CD4-positive, alpha-beta T cell treated with Interleukin-17A for 4 hours (primary cell): Measurements from ENCODE around the gene MRPS31.

Experiments
- DNase-seq: peaks from one replicate; pipeline ENCODE4 v3.0.0-alpha.2; 2020; ENCODE audit warnings: mixed read lengths

MRPS31 gene

DNA sequence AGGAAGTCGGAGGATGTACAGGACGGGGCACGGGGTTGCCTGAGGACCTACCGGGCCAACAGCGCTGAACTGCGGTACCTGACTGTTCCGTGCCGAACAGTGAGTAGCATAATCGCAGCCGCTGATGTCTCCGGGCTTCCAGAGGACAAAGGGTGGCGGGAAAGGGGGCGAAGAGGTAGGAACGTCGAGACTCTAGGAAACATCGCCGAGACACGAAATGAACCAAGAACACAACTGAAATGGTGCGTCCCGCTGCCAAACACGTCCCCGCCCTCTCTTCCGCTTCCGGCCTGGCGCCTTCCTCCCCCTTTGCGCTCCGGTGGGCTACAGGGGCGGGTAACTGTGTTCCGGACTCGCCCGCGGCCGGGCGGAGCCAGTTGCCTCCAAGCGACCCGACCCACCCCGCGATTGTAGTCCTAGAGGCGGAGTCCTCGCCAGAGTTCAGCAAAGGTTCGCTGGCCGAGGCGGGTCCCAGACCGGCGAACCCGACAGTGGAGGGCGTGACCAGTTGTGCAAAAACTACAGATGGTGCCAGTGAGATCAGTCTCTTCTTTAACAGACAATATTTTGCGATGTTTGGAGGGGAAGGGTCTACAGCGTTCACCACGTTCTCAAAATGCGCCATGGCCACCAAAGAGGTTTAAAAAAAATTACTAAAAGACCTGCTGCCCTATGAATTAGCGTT lies at the start of gene MRPS31:
TSS of gene MRPS31 (minus strand) at position 257 of the 685 bp plus-strand sequence. CDS start at position 203, 54 bp downstream.
- peak; percentile 95 for DNase-seq

DNA sequence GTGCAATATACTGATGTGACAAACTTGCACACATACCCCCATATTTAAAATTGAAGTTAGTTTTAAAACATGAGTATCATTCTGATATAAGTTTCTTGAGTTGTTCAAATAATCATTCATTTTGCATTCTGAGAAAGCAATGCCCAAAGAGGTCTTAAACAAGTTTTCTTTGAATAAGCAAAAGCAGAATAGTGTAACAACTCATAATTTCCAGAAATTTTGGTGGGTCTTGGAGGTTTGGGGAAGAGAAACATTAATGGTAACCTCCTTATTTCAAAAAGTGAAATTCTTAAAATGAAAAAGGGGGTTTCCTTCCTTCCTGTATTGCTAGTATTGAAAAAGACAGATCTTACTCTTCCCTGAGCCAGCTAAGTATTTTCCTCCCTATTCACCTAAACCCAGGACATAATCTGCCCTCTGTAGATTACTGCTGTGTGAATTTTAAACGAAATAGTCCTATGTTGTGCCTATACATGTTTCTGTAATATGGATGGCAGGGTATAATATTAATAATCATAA lies 48.9 kb upstream of the MRPS31 start:
- no peak for DNase-seq

DNA sequence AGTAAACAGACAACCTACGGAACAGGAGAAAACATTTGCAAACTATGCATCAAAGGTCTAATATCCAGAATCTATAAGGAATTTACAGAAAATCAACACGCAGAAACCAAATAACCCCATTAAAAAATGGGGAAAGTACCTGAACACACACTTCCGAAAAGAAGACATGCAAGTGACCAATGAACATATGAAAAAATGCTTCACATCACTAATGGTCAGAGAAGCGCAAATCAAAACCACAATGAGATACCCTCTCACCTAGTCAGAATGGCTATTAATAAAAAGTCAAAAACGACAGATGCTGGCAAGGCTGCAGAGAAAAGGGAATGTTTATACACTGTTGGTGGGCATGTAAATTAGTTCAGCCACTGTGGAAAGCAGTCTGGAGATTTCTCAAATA lies 47.9 kb upstream of the MRPS31 start:
- no peak for DNase-seq

DNA sequence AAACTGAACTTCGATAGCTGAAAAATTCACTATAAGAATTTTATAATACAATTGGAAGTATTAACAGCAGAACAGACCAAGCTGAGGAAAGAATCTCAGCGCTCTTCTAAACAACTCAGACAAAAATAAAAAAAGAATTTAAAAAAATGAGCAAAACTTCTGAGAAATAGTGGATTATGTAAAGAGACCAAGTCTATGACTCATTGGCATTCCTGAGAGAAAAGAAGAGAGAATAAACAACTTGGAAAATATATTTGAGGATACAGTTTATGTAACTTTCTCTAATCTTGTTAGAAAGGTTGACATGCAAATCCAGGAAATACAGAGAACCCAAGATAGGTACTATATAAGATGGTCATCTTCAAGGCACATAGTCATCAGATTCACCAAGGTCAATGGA lies 43.8 kb upstream of the MRPS31 start:
- DNase-seq = no peak

DNA sequence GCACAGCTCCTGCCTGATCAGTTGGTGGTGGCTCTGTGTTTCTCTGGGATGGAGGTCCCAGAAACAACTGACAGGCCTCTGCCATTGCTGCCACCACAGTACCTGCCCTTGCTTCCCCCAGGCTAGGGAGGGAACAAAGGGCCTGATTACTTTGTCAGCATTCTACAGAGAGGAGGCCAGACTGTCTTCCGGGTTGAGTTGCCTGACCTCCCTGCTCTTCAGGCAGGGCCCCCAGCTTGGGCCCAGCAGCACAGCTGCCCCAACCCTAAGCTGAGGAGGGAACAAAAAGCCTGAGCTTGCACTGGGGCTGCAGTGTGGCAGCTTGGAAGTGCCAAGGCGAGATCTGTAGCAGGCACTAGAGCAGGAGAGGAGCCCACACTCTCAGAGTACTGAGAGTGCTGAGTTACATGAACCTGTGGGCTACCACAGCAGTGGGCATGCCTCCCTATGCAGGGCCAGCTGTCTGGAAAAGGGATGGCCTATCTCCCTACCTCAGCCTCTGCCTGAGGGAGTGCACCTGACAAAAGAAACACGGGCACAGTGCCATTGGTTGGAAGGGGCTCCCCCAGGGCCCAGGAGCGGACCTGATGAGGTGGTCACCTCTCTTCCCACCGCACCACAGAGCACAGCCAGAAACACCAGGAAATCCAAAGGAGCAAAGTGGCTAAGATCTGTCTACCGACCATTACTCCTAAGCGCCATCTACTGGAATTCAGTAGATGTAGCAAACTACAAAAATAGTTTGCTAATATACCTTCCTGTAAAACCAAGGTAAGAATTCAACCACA lies 42.9 kb upstream of the MRPS31 start:
- DNase-seq = no peak

DNA sequence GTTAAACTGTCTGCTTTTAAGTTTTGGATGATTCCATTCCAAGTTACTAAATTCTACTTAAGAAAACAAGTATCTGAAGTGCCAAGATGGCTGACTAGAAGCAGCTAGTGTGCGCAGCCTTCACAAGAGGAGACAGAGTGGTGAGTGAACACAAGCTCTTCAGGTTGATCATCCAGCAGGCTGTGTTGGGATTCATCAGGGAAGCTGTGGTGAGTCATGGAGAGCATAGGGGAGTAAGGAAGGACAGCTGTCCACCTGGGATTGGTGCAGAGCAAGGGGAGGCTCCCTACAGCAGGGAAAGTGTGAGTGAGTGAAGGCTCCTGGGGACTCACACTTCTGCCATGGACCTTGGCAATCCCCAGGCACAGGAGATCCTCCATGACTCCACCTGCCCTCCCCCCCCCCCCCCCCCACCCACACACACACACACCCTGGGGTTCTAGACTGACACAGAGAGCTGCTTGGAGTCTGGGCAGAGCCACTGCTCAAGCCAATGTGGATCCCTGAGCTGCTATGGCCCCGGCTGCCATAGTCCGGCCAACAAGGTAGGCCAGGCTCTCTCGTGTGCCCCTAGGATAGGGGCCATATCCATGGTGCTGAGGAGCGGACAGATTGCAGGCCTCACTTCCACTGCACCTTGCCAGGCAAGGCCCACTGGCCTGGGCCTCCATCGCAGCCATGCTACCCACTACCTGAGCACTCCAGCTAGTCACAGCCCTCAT lies 41.9 kb upstream of the MRPS31 start:
- no peak for DNase-seq

DNA sequence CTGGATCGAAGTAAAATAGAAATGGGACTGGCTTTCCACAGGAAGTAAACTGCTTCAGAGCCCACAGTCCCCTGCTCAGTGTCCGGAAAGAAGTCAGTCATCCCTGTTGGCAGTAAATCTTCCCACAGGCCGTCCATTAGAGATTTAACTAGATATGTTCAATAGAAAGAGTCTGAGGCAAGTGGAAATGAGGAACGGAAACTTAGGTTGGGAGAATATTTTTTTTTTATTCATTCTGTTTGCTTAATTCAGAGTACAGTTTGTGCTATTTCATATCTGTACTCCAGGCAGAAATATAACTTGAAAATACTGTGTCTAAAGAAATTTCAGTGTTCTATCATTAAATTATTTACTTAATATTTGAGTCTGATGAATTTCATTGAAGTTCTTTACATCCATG lies 41.1 kb upstream of the MRPS31 start:
- DNase-seq = no peak

DNA sequence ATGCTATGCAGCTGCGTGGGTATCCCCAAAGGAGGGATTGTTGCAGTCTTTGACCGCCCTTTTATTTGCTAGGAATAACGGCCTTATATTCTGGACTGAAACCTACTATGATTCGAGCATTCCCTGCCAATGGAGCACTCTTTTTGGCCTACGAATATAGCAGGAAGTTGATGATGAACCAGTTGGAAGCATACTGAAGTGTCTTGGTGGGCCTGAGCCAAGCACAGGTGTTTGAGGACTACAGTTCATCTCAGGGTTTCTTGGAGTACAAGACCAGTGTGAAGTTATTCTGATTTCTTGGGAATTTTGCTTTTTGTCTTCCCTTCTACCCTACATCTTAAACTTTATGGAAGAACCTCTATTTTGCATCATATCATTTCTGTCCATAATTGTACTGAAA lies 38.5 kb upstream of the MRPS31 start:
- no peak for DNase-seq

DNA sequence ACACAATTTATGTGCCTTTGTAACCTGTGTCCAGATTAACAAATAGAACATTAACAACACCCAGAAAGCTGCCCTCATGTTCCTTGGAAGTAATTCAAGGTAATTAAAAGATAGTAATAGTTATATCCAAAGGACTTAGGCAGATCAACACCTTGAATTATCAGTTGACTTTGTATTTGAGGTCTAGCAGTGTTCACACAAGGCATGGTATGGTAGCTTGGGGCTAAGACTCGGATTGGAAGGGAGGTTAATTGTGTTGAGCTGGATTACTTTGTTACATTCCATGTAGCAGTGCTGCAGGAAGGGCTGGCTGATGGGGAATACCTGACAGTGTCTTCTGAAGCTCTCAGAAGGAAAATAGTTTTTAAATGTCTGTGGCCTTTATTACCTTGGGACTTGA lies 35.3 kb upstream of the MRPS31 start:
- no peak for DNase-seq

DNA sequence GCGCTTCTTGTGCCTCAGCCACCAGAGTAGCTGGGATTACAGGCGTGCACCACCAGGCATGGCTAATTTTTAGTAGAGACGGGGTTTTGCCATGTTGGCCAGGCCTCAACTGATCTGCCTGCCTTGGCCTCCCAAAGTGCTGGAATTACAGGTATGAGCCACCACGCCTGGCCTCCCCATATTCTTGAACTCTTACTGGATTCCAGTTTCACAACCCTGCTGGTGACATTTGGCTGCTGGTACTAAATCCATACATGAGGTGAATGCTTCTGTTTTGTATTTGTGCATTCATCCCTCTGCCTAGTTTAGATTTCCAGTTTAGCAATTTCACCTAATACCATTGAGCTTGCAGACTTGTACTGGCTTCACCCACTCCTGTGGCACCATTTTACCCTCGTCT lies 32.3 kb upstream of the MRPS31 start:
- DNase-seq = no peak

DNA sequence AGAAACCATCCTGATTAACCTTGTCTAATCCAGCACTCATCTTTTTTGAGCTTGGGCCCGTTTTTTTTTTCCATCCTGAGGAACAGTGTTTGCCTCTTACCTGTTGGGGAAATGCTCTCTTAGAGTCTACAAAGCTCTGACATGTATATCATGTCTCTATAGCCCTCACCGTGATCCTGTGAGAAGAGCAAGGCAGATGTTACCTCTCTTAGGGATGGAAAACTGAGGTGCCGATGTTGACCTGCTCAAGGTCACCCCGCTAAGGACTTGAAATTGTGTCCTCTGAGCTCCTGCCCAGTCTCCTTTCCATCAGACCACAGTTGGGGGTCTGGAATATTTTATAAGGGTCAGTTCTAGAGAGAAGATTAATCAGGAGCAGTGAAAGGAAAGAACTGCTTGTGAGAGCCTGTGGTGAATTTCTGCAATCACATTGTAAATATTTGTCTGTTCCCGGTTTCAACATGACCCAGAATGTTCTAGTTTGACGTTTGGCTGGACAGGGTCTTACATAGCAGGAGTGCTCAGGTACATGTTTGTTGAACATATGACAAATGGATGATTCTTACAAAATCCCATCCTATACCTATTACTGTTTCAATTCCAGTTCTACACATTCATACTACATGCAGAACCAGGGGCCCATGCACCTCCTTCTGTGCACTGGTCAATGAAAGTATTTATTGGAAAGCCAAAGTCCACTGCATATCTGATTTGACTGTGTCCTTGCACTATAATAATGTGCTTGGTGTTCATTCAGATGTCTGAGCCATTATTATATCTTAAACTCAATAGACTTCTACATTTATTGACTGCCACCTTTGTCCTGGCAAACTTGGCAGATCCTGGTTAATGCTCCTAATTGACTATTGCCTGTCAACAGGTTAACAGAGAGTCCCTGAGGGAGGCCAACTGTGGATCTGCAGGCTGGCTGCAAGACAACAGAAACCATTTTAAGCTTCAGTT lies 30.5 kb upstream of the MRPS31 start:
- DNase-seq = no peak

DNA sequence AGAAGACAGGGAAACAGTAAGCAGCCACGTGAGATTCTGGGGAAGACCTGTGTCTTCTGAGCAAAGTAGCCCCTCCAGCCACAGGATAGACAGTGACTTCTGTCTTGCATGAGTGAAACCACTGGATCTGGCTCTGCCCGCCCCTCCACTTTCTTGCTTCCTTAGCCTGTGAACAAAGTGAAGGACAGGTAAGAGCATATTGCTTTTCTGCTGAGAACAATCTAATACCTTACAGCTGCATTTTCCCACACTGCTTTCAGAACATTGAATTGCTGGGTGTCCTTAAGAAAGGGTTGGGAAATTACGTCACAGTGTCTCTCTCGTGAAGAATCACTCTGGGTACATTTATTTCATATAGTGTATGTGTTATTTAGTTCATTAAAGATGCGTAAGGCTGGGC lies 29.6 kb upstream of the MRPS31 start:
- no peak for DNase-seq

DNA sequence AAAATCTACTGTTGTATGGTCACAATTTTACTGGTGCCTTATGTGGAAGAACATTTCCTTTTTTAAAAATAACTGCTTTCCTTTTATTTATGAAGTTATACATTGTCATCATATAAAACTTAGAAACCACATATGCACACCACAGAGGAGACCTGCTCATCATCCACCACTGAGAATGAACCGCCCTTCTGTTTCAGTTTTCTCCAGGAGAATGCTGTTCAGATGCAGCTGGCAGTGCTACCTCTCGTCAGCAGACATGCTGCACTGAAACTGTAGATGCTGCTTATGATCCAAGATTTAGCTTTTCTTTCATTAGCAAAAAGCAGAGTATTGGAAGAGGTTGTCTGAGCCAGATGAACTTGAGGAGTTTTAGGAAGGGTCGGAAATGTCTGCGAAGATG lies 28.5 kb upstream of the MRPS31 start:
- DNase-seq = no peak

DNA sequence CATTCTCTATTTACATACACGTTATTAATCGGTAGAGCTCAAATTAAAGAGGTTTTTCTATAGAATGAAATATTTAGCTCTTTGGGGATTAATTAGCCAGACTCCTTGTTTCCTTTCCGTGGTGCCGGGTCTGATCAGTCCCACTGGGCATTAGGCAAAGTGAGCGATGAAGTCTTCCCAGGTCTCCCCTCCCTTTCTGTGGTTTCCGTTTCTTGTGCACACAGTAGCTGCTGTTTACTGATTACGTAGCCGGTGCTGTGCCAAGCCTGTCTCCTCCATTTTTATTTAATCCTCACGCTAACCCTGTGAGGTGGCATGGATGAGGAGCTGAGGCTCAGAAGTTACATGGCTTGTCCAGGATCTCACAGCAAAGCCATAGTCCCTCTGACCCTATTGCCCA lies 27.4 kb upstream of the MRPS31 start:
- DNase-seq = peak; percentile 24

DNA sequence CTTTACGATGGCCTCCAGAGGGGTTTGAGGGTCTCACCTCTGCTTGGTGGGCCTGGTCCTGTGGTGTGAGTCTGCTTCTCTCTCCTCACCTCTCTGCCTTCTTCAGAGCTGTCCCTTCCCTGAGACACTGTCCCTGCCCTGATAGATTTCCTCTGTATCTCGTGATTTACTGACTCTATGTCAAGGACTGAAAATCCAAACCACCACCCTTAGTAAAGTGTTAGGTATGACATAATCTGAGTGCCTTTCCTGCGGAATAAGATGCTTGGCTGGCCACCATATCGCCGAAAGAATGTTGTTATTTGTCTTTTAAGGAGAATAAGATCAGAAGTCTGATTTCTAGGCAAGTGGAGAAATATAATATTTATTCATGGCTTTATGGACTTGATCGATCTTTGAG lies 25.7 kb upstream of the MRPS31 start:
- no peak for DNase-seq

DNA sequence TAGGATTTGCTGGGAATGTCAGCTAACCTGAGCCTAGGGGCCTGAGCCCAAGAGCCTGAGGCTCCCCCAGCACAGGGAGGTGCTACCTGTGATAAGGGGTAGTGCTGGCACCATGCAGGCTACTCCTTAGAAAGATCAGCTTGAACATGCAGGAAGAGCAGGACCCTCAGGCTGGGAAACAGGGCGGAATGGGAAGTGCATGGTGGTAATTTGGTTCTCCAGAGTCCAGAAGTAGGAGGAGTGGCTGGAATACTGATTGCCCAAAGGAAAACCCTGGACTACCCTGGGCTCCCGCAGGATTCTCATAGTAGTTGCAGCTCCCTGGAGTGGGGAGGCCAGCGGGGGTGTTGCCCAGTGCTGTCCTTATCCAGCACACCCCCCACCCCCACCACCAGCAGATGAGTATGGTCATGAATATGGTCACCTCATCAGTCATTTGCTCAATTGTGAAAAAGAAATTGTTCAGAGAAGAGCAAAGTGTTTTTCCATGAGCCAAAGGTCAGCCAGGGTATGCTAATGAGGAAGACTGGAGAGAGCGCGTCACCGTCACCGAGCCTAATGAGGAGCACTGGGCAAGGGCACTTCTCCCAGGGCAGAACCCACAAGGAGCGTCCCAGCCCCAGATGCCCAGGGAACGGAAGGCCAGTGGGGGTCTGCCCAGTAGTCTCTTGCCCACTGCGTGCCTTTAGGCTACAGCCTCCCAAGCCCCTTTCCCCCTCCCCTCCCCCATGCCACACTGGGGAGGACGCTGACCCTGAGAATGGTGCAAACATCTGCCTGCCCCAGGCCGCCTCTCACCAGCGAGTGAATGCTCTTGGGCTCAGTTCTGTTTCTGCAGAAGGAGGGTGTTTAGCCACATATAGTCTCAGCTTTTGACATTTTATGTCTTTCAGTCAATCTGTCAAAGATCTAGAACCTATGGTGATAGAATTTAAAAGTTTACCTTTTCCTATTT lies 23.7 kb upstream of the MRPS31 start:
- DNase-seq = no peak

DNA sequence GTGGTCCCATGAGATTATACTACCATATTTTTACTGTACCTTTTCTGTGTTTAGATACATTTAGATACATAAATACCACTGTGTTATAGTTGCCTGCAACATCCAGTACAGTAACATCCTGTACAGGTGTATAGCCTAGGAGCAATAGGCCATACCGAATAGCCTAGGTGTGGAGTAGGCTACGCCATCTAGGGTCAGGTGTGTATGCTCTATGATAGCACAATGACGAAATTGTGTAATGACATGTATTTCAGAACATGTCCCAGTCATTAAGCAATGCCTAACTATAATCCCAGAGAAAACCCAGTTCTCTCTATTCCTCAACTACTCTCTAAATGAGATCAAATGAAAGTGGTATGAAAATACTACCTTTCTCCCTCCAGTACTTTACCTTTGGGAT lies 22.3 kb upstream of the MRPS31 start:
- DNase-seq = no peak

DNA sequence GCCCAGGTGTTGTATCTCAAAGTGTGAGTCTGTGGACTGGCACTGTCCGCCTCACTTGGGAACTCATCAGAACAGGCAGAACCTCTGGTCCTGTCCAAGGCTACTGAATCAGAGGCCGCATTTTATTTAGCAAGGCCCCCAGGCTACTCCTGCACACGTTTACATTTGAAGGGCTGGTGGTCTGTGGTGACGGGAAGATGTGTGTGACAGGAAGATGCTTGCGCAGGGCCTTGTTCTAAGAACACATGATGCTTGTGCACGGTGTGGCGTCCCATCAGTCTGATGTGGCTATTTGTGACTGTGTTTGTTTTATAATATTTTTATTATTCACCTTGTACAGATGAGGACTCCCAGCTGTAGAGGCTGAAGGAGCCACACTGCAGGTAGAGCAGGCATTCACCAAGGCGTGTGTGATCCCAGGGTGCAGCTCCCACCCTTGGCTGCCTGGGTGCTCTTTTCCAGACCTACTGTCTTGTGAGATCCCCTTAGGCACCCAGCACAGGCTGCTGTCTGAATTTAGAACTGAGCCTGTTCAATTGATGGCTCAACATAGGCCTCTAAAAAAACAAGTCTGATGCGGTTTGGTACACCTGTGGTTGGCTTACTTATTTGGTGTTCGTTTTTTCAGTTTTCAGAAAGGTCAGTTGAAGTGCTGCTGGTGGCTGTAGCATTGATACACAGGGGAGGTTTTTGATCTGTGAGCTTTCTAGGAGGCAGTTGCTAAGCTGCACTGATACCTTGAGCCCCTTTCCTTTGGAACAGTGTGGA lies 21.5 kb upstream of the MRPS31 start:
- no peak for DNase-seq

DNA sequence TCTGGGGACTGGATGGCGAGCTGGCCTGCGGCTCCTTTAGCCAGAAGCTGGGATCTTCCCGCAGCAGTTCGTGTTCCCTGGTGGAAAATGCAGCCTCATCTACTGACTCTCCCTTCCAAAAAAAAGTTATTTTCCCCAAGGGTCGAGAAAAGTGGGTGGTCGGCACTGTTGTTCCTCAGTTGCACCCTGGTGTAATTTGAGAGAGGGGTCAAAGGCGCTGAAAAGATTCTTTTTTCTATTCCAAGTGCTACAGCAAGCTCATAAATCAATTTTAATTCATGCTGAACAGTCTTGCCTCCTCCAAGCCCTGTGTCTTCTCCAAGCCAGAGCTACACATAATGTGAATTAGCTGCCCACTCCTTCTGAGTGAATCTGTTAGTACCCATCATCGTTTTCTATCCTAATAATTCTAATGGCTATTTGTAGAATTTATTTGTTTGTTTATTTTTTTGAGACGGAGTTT lies 19.2 kb upstream of the MRPS31 start:
- DNase-seq = no peak
